ENCODE results near the gene DRD2.

Gene DRD2

DNA sequence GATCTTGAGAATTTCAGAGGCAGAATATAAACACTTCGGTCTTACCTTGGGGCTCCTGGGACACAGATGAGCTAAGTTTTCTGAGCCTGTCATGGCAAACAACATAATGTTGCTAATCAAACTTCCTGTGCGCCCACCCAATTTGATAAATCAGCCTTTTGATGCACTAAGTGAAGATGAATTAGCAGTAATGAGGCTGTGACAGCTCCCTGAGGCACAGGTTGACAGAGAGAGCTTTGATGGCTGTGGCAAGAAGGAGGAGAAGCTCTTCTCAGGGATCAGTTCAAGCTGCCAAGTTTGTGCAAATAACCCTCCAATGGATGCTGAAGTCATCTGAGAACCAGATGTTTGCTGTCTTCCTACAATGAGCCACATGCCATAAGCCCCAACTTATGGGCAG is 34.4 kb downstream of the DRD2 start:
- no peak for DNase-seq

DNA sequence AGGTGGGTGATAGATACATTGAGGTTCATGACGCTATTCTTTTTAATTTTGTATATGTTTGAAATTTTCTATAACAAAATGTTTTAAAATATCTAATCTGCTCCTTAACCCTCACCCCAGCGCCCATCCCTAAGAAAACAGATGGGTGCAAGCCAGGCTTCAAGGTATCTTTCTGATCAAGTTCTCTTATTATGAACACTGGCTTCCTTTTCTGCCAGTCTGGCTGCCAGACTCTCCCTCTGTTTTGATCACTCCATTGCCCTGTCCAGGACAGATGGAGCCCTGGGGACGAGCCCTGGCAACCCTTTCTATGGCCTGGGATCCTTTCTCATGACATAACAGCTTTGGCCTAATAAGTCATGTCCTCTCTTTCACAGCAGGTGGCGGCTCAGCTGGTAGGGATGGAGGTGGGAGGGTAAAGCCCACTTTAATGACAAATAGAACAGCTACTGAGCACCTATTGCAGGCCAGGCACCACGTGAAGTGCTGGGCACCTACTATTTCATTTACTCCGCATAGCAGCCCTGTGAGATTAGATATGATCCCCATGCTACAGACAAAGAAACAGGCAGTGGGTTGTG is 38.4 kb downstream of the DRD2 start:
- DNase-seq, result no peak

DNA sequence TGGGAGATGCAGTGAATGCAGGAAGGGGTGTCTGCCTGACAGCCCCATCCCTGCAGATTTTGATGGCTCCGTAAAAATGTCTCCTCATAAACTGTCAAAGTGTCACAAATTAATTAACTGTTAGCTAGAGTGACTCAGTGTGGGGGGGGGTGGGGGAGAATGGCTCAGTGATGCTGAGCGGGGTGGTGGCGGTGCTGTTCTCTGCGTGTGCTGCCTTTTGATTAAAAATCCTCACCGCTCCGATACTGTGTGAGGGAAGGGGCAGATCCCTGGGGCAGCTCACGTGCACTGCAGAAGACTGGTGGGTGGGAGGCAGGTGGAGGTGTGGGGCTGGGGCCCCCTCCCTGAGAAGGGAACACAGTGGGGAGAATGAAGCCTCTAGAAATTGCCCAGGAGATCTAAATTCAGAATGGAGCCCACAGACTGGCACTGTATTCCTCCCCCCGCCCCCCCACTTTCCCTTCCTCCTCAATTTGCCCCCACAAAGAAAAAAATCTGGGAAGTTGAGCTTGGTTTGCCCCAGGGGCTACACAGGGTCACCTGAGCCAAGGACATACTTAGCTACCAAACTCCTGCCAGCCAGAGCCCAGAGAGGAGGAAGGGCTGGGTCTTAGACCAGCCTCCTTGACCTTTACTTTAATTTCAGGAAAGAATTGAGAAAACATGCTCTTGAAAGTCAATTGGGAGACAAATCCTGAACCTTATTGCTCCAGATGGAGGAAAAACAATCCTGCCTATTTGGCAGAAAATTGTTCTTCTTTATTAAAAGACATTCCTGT is 39.8 kb downstream of the DRD2 start:
- DNase-seq, result no peak

DNA sequence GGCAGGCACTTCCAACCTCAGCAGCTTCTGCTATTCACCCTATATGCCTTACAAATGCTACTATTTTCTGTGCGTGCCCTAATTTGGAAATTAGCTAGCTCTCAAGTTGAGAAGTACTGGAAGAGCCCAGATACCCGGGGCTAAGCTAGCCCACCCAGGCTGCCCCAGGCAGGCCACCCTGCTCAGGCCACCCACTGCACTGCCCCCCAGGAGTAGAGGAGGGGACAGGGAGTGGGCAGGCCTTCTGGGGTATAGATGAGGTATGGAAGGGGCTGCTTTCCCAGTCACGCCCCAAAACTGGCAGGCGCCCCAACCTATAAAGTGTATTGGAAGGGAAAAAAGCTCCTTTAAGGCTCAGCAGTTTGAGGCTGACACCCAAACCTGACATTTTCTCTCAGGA is 43.5 kb downstream of the DRD2 start:
- DNase-seq, result no peak

DNA sequence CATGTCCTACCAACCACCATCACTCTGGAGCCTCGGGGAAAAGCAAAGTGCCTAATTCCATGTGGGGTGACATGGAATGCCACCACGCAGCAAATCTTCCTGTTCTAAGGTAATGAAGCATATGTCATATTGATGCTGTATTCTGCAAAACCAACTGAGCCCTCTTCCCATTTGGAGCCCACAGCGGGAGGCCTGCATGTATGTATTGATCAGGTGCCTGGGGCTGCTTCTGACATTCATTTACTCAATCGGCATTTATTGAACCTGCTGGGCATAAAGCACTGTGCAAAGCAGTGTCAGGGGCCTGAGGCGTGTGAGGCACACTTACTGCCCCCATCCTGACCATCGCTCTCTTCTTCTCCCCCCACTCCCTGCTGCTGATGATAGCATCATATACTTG is 48.5 kb downstream of the DRD2 start:
- no peak for DNase-seq

DNA sequence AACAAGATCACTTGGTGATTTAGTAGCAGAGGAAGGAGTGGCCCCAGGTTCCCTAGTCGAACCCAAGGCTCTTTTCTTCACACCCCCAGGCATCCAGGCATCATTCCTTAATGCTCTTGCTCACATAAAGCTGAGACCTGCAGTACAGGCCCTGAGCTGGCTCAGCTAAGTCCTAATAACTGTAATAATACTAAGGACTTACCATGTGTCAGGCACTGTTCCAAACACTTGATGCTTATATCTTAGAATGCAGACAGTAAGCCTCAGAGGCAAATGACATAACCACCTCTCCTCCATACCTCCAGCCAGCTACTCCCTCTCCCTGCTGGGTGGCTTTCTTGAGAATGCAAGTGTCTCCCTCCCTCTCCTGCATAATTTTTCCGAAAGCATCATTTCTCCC is 54.4 kb downstream of the DRD2 start:
- no peak for DNase-seq

DNA sequence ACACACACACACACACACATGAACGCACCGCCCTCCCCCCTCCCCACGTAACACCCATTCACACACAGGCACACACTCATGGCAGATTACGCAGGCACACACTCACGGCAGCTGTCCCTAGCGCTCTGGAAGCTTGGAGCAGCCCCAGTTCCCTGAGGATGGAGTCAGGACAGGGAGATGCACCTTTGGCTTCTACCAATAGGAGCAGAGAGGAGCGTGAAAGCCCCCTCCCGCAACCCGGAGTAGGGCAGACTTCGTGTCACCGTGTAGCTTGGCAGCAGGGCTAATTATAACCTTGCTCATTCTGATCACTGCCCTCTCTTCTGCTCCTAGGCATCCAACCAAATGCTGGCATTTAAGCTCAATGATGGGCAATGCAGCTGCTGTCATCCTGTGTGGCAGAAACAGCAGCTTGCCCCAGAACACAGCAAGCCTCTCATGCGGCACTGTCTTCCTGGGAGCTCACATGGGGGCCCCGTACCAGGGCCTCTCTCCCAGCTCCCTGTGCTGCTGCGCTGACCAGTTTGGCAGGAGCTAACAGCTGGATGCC is 55.7 kb downstream of the DRD2 start:
- DNase-seq, result no peak

DNA sequence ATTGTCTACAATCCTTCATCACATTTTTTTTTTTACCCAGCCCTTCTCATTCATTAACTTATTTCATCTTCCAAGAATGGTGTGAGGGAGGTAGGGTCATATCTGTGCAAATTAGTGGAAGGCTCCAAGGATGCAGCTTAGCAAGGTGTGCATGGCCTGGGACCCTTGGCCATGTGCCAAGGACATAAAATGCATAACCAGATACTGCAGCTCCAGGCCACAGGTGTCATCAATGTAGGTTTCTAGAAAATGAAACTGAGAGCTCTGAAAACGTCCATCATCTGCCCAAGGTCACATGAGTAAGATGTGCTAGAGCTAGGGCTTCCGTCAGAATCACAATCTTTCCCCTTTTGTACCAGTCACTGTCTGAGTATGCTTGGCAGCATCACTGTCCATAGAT is 57.8 kb downstream of the DRD2 start:
- DNase-seq, result no peak

DNA sequence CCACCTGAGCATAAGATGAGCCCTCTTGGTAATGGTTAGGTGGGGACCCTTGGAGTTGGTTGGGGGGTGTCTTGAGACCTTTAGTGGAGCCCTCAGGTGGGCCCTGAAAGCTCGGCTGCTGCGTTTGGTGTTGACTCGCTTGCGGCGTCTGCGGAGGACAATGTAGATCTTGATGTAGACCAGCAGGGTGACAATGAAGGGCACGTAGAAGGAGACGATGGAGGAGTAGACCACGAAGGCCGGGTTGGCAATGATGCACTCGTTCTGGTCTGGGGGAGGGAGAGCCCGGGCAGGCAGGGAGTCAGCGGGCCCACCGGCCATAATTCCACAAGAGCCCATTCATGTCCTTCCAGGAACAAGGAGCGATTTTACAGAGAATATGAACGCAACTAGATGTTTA is 59.9 kb downstream of the DRD2 start:
- no peak for DNase-seq

DNA sequence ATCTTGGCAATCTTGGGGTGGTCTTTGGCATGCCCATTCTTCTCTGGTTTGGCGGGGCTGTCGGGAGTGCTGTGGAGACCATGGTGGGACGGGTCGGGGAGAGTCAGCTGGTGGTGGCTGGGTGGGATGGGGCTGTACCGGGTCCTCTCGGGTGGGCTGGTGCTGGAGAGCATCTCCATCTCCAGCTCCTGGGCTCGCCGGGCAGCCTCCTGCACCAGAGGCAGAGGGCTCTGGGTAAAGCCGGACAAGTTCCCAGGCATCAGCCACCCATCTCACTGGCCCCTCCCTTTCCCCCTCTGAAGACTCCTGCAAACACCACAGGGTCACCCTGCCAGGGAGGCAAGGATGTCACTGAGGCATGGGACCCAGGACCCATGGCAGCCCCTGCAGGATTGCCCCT is 62.5 kb downstream of the DRD2 start:
- DNase-seq, result no peak

DNA sequence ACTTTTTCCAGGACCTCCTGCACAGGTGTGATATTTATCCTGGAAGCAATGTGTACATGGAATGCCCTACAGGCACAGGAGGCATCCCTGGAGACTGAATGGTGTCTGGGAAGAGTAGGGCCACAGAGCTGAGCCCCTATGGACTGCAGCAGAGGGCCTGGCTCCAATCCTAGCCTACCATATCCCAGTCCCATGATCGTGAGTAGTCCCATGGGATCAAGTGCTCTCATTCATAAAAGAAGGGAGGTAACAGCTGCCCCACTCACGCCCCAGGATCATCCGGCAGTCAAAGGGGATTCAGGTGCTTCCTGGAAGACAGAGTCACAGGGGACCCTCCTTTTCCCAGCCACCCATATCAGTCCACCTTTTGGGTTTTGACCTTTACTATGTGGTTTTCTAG is 63.7 kb downstream of the DRD2 start:
- no peak for DNase-seq

DNA sequence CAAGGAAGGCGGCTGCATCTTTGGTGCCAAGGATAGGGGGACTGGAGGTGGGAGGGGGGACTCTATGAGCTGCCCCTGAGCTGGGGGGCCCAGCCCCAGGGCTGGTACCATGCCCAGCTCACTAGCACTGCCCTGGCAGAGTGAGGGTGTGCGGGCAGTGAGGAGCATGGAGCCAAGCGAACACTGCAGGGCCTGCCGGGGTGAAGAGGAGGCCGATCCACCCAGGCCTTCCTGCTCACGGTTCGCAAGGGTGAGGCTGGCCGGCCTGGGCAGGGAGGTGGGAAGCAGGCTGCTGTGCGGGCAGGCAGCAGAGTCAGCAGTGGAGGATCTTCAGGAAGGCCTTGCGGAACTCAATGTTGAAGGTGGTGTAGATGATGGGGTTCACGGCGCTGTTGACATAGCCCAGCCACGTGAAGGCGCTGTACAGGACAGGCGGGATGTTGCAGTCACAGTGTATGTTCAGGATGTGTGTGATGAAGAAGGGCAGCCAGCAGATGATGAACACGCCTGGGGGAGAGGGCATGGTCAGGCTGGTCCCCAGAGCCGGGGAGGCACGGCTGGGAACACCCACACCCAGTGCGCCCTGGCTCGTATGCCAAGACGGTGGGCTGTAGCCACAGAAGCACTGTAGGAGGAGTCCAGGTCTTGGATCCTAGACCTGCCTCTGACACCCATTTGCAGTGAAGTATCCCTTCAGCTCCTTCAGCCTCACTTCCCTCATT is 64.6 kb downstream of the DRD2 start:
- no peak for DNase-seq

DNA sequence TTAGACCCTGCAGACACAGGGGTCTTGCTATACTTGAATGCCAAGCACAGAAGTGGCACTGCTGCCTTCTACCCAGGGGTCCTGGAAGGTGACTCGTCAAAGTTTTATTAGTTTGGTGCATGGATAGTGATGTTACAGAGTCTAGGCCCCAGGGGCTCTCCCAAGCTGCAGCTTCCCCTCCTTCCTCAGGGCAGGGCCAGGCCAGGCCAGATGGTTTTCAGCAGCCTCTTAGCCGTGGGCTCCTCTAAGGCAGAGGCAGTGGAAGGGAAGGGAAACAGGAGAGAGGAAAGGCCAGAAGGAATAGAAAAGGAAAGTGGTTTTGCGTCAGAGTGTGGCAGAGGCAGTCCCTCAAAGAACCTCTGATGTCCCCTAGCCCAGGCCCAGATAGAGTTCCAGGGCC is 65.7 kb downstream of the DRD2 start:
- no peak for DNase-seq

DNA sequence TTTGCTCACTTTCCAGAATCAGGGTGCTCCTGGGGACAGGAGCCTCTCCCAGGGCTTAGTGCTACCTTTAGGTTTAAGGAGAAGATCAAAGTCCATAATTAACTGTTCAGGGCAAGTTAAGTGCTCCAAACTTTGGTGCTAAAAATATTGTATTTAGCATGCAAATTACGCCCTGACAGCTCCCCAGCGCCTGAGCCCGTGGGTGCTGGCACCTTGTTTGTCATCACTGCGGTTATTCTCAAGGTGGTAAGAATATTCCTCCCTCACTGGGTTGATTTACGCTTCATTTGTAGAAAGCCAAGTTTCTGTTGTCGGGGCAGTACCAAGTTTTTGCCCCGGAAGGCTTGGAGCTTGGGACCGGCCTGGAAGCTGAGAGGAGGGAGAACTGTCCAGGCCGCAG is 66.3 kb downstream of the DRD2 start:
- DNase-seq, result no peak

DNA sequence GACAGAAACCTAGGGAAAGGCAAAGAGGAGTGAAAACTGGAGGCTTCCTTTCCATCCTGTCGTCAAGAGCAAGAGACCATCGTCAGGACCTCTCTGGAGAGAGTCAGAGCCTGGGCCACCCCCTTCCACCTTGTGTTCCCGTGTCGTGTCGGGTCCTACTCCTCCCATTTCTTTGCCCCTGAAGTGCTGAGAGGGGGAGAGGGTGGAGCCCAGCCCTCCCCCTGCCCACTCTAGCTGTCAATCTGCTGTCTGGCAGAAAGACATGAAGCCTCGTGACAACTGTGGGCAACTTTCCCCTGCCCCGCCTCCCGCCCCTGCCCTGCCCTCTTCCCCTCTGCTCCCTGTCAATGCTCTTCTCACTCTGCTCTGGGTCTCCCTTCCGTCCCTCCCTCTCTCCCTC is 67.0 kb downstream of the DRD2 start:
- DNase-seq, result no peak

DNA sequence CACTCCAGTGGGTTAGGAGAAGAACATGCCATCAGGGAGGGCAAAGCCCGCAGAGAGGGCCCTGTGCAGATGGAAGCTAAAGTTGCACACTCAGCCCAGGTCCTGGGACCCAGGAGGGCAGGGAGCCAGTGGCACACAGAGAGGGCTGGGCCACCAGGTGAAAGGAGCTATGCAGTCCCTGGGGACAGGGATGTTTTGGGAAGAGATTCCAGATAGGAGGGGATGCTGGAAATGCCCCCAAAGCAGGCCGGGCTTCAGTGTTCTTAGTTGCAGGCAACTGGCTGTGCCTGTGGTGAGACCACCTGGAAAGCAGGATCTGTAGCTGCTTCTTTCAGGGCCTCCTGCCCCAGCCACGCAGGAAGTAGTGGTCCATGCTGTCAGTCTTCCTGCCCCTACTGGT is 68.0 kb downstream of the DRD2 start:
- DNase-seq, result no peak

DNA sequence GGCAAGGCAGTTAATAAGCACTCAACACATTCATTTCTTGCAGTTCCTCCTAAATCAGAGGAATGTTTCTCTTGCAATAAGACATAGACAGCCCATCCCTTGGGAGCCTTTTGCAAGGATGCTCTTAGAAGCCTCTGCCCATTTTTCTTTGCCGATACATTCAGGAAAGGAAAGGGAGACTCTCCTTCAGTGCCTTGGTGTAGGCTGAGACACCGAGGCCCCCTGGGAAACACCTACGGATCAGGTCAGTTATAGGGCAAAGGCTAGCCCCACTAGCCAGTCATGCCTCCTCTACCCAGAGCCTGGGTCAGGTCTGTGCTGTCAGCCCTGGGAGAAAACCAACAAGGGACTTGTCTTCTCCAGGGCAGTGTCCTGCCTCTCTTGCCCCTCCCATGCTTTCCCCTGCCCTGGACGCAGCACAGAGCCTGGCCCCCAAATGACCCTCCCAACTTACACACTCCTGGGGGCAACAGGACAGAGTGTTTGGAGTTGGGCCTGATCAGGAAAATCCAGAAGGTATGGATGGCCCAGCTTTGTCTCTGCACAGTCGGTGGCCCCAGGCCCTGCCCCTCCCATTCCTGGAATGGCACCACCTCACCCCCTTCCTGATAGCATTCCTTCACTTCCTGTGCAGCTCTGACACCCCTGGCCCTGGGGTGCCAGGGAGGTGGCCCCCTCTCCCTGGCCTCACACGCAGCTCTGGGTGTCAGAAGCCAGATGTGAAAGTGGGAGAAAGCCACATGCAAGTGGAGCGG is 69.3 kb downstream of the DRD2 start:
- no peak for DNase-seq

DNA sequence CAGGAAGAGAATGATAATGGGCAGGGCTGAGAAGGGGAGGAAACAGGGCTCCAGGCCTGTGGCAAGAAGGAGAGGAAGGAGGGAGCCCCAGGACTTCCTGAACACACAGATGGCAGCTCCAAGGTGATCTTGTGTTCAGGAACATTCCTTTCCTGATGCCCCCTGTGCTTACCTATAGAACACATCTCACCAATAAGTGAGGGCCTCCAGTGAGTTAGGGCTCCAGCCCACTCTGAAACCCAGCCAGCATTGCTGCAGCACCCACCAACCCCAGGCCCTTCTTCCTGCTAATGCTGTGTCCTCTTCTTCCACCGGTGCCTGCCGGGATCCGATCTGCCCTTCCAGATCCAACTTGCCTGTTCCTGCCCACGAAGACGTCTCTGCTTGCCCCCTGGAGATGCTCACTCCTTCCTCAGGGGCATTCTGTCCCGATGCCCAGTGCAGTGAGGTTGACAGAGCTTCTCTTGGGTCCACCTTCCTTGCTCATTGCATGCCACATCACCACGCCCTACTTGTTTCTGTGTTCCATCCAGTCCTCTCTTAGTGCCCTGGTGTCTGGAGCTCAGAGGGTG is 70.3 kb downstream of the DRD2 start:
- no peak for DNase-seq

DNA sequence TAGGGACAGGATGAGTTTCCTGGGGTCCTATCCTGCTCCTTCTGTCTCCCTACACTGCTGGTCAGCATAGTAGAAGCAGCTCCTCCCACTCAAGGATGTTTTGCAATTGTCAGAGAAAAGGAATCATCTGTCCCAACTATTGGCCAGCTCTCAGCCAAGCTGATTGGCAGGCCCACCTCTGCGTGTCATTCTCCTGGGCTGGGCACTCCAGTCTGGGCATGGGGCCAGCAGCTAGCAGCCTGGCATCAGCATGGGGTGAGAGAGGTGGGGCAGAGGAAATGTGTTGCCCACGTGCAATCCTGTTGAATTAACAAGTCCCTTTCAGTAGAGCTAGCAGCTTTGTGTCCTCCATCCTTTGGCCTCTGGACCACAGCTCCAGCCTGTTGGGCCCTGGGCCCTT is 73.5 kb downstream of the DRD2 start:
- no peak for DNase-seq

DNA sequence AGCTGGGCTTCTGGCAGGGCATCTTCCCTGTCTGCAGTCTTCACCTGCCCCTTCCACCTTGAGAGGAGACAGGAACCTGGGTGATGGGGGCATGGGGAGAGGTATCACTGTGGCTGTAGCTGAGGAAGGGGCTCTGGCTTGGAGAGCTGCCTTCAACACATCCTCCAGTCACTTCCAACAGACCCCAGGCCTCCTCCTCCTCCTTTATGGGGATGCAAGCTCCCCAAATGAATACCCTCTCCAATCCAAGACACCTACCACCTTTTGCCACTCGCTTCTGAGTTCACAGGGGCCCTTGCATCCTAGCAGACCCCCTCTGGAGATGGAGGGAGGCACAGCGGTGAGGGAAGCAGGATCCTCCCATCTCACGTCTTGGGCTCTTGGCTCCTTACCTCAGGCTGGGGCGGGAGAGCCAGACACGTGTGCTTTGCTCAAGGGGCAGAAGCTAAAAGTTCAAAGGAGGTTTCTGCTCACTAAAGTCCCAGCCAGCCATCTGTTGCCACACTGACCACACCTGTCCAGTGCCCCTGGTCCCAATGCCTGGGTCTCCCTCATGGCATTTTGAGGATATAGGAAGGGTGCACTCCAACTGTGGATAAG is 74.5 kb downstream of the DRD2 start:
- no peak for DNase-seq

DNA sequence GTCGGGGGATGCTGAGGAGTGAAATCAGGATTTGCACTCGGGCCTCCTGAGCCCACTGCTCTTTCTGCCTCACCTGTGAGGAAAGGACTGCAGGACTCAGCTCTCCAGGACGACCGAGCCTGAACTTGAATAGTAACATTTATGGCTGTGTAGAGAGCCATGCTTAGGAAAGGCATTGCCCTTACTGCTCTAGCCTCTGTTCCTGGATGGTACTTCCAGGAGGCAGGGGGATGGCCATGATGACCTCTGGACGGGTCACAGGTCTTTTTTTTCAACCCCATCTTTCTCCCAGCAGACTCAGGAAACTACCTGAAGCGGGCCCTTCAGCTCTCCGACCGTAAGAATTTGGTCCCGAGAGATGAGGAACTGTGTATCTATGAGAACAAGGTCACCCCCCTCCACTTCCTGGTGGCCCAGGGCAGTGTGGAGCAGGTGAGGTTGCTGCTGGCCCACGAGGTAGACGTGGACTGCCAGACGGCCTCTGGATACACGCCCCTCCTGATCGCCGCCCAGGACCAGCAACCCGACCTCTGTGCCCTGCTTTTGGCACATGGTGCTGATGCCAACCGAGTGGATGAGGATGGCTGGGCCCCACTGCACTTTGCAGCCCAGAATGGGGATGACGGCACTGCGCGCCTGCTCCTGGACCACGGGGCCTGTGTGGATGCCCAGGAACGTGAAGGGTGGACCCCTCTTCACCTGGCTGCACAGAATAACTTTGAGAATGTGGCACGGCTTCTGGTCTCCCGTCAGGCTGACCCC is 76.3 kb downstream of the DRD2 start:
- DNase-seq, result no peak

DNA sequence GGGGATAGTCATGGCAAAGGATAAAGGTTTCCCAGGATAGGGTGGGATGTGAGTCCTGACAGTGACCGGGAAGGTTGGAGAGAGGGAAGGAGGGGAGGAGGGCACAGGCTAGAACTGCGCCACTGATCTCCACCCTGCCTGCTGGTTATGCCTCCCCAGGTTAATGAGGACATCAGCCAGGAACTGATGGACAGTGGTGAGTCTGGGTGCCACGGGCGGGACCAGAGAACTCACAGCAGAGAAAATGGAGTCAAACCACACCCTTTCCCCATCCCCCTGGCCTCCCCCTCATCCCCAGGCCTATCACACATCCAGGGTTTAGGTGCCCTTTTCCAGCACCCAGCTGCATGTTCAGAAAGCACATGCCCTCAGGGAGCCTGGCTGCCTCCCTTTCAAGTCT is 77.4 kb downstream of the DRD2 start:
- DNase-seq, result no peak

All from fibroblast of skin of right biceps (primary cell).